HepG2 (cell line): ENCODE measurements around the gene ZBTB22.

ENCODE experiments used
- BRCA1 ChIP-seq: sonication (generic); formaldehyde crosslinking; IDR thresholded peaks from 2 replicates; pipeline ENCODE4 v1.4.0; 2020; ENCODE audit warnings: missing genetic modification reagents
- CTCF ChIP-seq: sonication (generic); formaldehyde crosslinking; IDR thresholded peaks from 2 replicates; pipeline ENCODE4 v1.5.0; 2020; ENCODE audit warnings: mild to moderate bottlenecking, missing genetic modification reagents, moderate library complexity
- E2F2 ChIP-seq: sonication (generic); formaldehyde crosslinking; IDR thresholded peaks from 2 replicates; pipeline ENCODE4 v1.4.0; 2020; ENCODE audit warnings: missing genetic modification reagents, borderline replicate concordance
- FOSL1 ChIP-seq: sonication (generic); formaldehyde crosslinking; IDR thresholded peaks from 2 replicates; pipeline ENCODE4 v1.9.0; 2021; ENCODE audit warnings: missing genetic modification reagents, borderline replicate concordance
- FOXC1 ChIP-seq: sonication (generic); formaldehyde crosslinking; IDR thresholded peaks from 2 replicates; pipeline ENCODE4 v1.8.0; 2022; ENCODE audit warnings: mild to moderate bottlenecking, missing genetic modification reagents, borderline replicate concordance
- FOXM1 ChIP-seq: sonication (generic); formaldehyde crosslinking; IDR thresholded peaks from 2 replicates; pipeline ENCODE4 v1.5.0; 2020; ENCODE audit warnings: missing genetic modification reagents
- RELA ChIP-seq: sonication (generic); formaldehyde crosslinking; IDR thresholded peaks from 2 replicates; pipeline ENCODE4 v1.4.0; 2020; ENCODE audit warnings: missing genetic modification reagents
- SKIL ChIP-seq: sonication (generic); formaldehyde crosslinking; IDR thresholded peaks from 2 replicates; pipeline ENCODE4 v1.8.0; 2022; ENCODE audit warnings: missing genetic modification reagents, mild to moderate bottlenecking, moderate library complexity, borderline replicate concordance
- ZBTB1 ChIP-seq: sonication (generic); formaldehyde crosslinking; IDR thresholded peaks from 2 replicates; pipeline ENCODE4 v1.4.0; 2020; ENCODE audit warnings: missing genetic modification reagents, borderline replicate concordance
- ZBTB21 ChIP-seq: sonication (generic); formaldehyde crosslinking; IDR thresholded peaks from 2 replicates; pipeline ENCODE4 v1.4.0; 2020; ENCODE audit warnings: missing genetic modification reagents
- ZC3H4 ChIP-seq: sonication (generic); formaldehyde crosslinking; IDR thresholded peaks from 2 replicates; pipeline ENCODE4 v1.4.0; 2020; ENCODE audit warnings: missing genetic modification reagents, borderline replicate concordance
- ZFX ChIP-seq: sonication (generic); formaldehyde crosslinking; IDR thresholded peaks from 2 replicates; pipeline ENCODE4 v1.4.0; 2020; ENCODE audit warnings: mild to moderate bottlenecking, low read depth, missing genetic modification reagents, moderate library complexity
- ZNF225 ChIP-seq: sonication (generic); formaldehyde crosslinking; IDR thresholded peaks from 2 replicates; pipeline ENCODE4 v1.4.0; 2020; ENCODE audit warnings: mild to moderate bottlenecking, missing genetic modification reagents
- ZNF607 ChIP-seq: sonication (generic); formaldehyde crosslinking; IDR thresholded peaks from 2 replicates; pipeline ENCODE4 v1.5.1; 2020; ENCODE audit warnings: missing genetic modification reagents, mild to moderate bottlenecking, borderline replicate concordance

GRCh38 chr6:33344701-33345697, 27.5 kb upstream of the ZBTB22 start:
- TF ChIP-seq FOXC1 (CRISPR knock-in tag) (no peak), ZBTB1 (no peak), BRCA1 (CRISPR knock-in tag) (no peak), SKIL (CRISPR knock-in tag) (no peak), ZNF607 (CRISPR knock-in tag) (no peak), ZNF225 (CRISPR knock-in tag) (no peak), RELA (CRISPR knock-in tag) (no peak), E2F2 (CRISPR knock-in tag) (no peak), FOXM1 (no peak), CTCF (peak; percentile 83), ZC3H4 (CRISPR knock-in tag) (no peak), ZFX (CRISPR knock-in tag) (peak; percentile 37; the same call in 1 of the 2 replicates), ZBTB21 (CRISPR knock-in tag) (no peak), FOSL1 (CRISPR knock-in tag) (no peak)
